Right hindlimb (tissue), 1 donor: ENCODE results near the gene SDC1.

Experiments used
- DNase-seq: peaks from one replicate; pipeline ENCODE4 v3.0.0-alpha.2; 2018

The SDC1 gene

GRCh38 chr2:20168727-20169696, 55.9 kb downstream of the SDC1 start:
- no peak for DNase-seq

GRCh38 chr2:20168048-20168726, 56.7 kb downstream of the SDC1 start:
- peak; percentile 68 for DNase-seq

- no peak for DNase-seq
Observed at GRCh38 chr2:20167356-20167755, 57.6 kb downstream of the SDC1 start.

GRCh38 chr2:20165677-20166509, 59.0 kb downstream of the SDC1 start:
- DNase-seq, result no peak

GRCh38 chr2:20164734-20165478, 60.0 kb downstream of the SDC1 start:
- DNase-seq, result no peak

GRCh38 chr2:20164061-20164733, 60.7 kb downstream of the SDC1 start:
- DNase-seq, result no peak

- DNase-seq, result no peak
Observed at GRCh38 chr2:20159411-20160070, 65.4 kb downstream of the SDC1 start.

GRCh38 chr2:20157193-20157891, 67.6 kb downstream of the SDC1 start:
- no peak for DNase-seq

GRCh38 chr2:20156836-20157192, 68.1 kb downstream of the SDC1 start:
- no peak for DNase-seq

- DNase-seq, result no peak
Observed at GRCh38 chr2:20156076-20156759, 68.7 kb downstream of the SDC1 start.

- no peak for DNase-seq
Observed at GRCh38 chr2:20153131-20153851, 71.6 kb downstream of the SDC1 start.

GRCh38 chr2:20150806-20151571, 73.9 kb downstream of the SDC1 start:
- DNase-seq, result no peak
